HEK293 (cell line): ENCODE measurements around the gene POLR1B.

Source experiments
- CTCF ChIP-seq: fragments of 450-650 bp; formaldehyde crosslinking; IDR thresholded peaks from 2 replicates; pipeline ENCODE4 v1.5.1; 2016; ENCODE audit warnings: missing biosample characterization, missing genetic modification characterization
- INSM2 ChIP-seq: fragments of 450-650 bp; formaldehyde crosslinking; IDR thresholded peaks from 2 replicates; pipeline ENCODE4 v1.5.1; 2016; ENCODE audit warnings: missing biosample characterization, missing genetic modification characterization
- PRDM4 ChIP-seq: fragments of 450-650 bp; formaldehyde crosslinking; IDR thresholded peaks from 2 replicates; pipeline ENCODE4 v1.5.1; 2017; ENCODE audit warnings: missing biosample characterization, missing genetic modification characterization
- REST ChIP-seq: fragments of 450-650 bp; formaldehyde crosslinking; IDR thresholded peaks from 2 replicates; pipeline ENCODE4 v1.5.1; 2016; ENCODE audit warnings: missing biosample characterization, missing genetic modification characterization
- YY1 ChIP-seq: fragments of 450-650 bp; formaldehyde crosslinking; IDR thresholded peaks from 2 replicates; pipeline ENCODE4 v1.5.1; 2018; ENCODE audit warnings: missing biosample characterization, missing genetic modification characterization
- ZNF311 ChIP-seq: fragments of 450-650 bp; formaldehyde crosslinking; IDR thresholded peaks from 2 replicates; pipeline ENCODE4 v1.5.1; 2017; ENCODE audit warnings: missing biosample characterization, missing genetic modification characterization, borderline replicate concordance
- ZNF549 ChIP-seq: fragments of 450-650 bp; IDR thresholded peaks from 2 replicates; pipeline ENCODE4 v1.5.1; 2018; ENCODE audit warnings: missing biosample characterization, missing genetic modification characterization, mild to moderate bottlenecking, inconsistent platforms, moderate library complexity
- ZNF610 ChIP-seq: fragments of 450-650 bp; formaldehyde crosslinking; IDR thresholded peaks from 2 replicates; pipeline ENCODE4 v1.5.1; 2016; ENCODE audit warnings: missing biosample characterization, missing genetic modification characterization, borderline replicate concordance
- ZNF629 ChIP-seq: fragments of 450-650 bp; formaldehyde crosslinking; IDR thresholded peaks from 2 replicates; pipeline ENCODE4 v1.5.1; 2017; ENCODE audit warnings: missing biosample characterization, missing genetic modification characterization
- ZNF639 ChIP-seq: fragments of 450-650 bp; formaldehyde crosslinking; IDR thresholded peaks from 2 replicates; pipeline ENCODE4 v1.5.1; 2016; ENCODE audit warnings: missing biosample characterization, missing genetic modification characterization
- ZXDB ChIP-seq: fragments of 450-650 bp; formaldehyde crosslinking; IDR thresholded peaks from 2 replicates; pipeline ENCODE4 v1.5.1; 2016; ENCODE audit warnings: missing biosample characterization, missing genetic modification characterization

GRCh38 chr2:112582314-112582746, 40.1 kb downstream of the POLR1B start:
- TF ChIP-seq CTCF: no peak
- TF ChIP-seq ZXDB (tag by site-specific recombination): no peak
- no peak for TF ChIP-seq ZNF549 (tag by site-specific recombination)
- TF ChIP-seq REST (tag by site-specific recombination): no peak
- TF ChIP-seq ZNF639: no peak
- no peak for TF ChIP-seq ZNF629 (tag by site-specific recombination)
- TF ChIP-seq INSM2: no peak
- TF ChIP-seq PRDM4 (tag by site-specific recombination): no peak
- no peak for TF ChIP-seq ZNF311
- no peak for TF ChIP-seq YY1 (tag by site-specific recombination)
- no peak for TF ChIP-seq ZNF610 (tag by site-specific recombination)
